A673 (cell line): ENCODE results near the gene BCKDK.

Experiments used
- CTCF ChIP-seq: fragments of 300-800, 200-600 bp; sonication (generic); conservative IDR thresholded peaks from 2 replicates; pipeline ENCODE4 v1.5.1; 2017; ENCODE audit warnings: low read depth, mild to moderate bottlenecking, antibody characterized with exemption, low read length, moderate library complexity, mixed read lengths
- EZH2 ChIP-seq: fragments of 200-600 bp; sonication (generic); IDR thresholded peaks from 2 replicates; pipeline ENCODE4 v1.6.1; 2017; ENCODE audit warnings: borderline replicate concordance, low read depth, mild to moderate bottlenecking, mixed read lengths, antibody characterized with exemption, low read length; ENCODE audit not compliant: poor library complexity, severe bottlenecking

- TF ChIP-seq CTCF (no peak), EZH2 (no peak)
These were observed 19.6 kb upstream of the BCKDK start, which contains the start of gene PRSS53 for GRCh38 chr16:31088459-31089183.
